HG02798 (cell line): Measurements from ENCODE around the gene GON7.
A peak's percentile ranks its signal among the peaks of the same experiment; 100 is the strongest.
"Not testable (repeated sequence)": the region's sequence is repeated elsewhere in the genome, so short reads cannot be mapped to it uniquely, and the experiment has no call there.

Experiments
- ATAC-seq: cut with Tn5 transposase; IDR thresholded peaks from one replicate; pipeline ENCODE4 v1.9.1; 2021; ENCODE audit warnings: mild to moderate bottlenecking; ENCODE audit not compliant: unreplicated experiment, poor library complexity

GON7 gene

GRCh38 chr14:93201155-93201704, 5.6 kb downstream of the GON7 start:
- no peak for ATAC-seq

GRCh38 chr14:93200553-93200952, 6.3 kb downstream of the GON7 start:
- ATAC-seq, result no peak

- ATAC-seq, result no peak
These were observed 7.8 kb downstream of the GON7 start for GRCh38 chr14:93199031-93199430.

GRCh38 chr14:93195316-93195999, 11.4 kb downstream of the GON7 start:
- no peak for ATAC-seq

- ATAC-seq, result no peak
These were observed 19.9 kb downstream of the GON7 start for GRCh38 chr14:93186956-93187355.

- ATAC-seq, result no peak
These were observed 20.4 kb downstream of the GON7 start for GRCh38 chr14:93186466-93186865.

GRCh38 chr14:93185349-93185720, 21.5 kb downstream of the GON7 start:
- no peak for ATAC-seq

- peak; percentile 87 for ATAC-seq
These were observed 22.2 kb downstream of the GON7 start, which contains the start of the genes LYSET and MOAP1 for GRCh38 chr14:93184391-93185348. TSS of gene LYSET (plus strand) at chr14:93185317. CDS start at chr14:93185406, 89 bp downstream. TSS of gene MOAP1 (minus strand) at chr14:93184897. CDS start at chr14:93184242, 655 bp downstream.

- no peak for ATAC-seq
These were observed 23.1 kb downstream of the GON7 start for GRCh38 chr14:93183596-93184317.

GRCh38 chr14:93175492-93175891, 31.4 kb downstream of the GON7 start:
- no peak for ATAC-seq

- ATAC-seq, result not testable (repeated sequence)
These were observed 32.1 kb downstream of the GON7 start for GRCh38 chr14:93174731-93175130.

- no peak for ATAC-seq
These were observed 32.9 kb downstream of the GON7 start for GRCh38 chr14:93173943-93174395.

GRCh38 chr14:93171376-93171775, 35.5 kb downstream of the GON7 start:
- no peak for ATAC-seq

GRCh38 chr14:93170141-93170540, 36.7 kb downstream of the GON7 start:
- ATAC-seq, result not testable (repeated sequence)

GRCh38 chr14:93169619-93170018, 37.2 kb downstream of the GON7 start:
- not testable (repeated sequence) for ATAC-seq

- not testable (repeated sequence) for ATAC-seq
These were observed 38.3 kb downstream of the GON7 start for GRCh38 chr14:93168610-93169009.

- not testable (repeated sequence) for ATAC-seq
These were observed 41.3 kb downstream of the GON7 start for GRCh38 chr14:93165271-93166265.

- no peak for ATAC-seq
These were observed 43.3 kb downstream of the GON7 start for GRCh38 chr14:93163564-93163963.

- no peak for ATAC-seq
These were observed 45.4 kb downstream of the GON7 start for GRCh38 chr14:93161411-93161940.
